ENCODE data around the gene MBTPS1.

- TF ChIP-seq POLR2A (IDR thresholded peaks at IDR 0.05) (no peak), CTCF (IDR thresholded peaks at IDR 0.05) (no peak)
Observed at GRCh38 chr16:84124257-84125073, 7.7 kb upstream of the MBTPS1 start.

Data from adrenal gland (tissue), 5 donors.